PFSK-1 (cell line): ENCODE data around the gene PAM16.

ENCODE experiments used
- SIN3A ChIP-seq: IDR thresholded peaks from 2 replicates; pipeline ENCODE4 v1.6.1; 2012; ENCODE audit warnings: mild to moderate bottlenecking, low read length, moderate library complexity, borderline replicate concordance; ENCODE audit not compliant: insufficient read depth
- TAF1 ChIP-seq: IDR thresholded peaks from 2 replicates; pipeline ENCODE4 v1.6.1; 2012; ENCODE audit warnings: low read length, control low read depth, borderline replicate concordance; ENCODE audit not compliant: insufficient read depth

DNA sequence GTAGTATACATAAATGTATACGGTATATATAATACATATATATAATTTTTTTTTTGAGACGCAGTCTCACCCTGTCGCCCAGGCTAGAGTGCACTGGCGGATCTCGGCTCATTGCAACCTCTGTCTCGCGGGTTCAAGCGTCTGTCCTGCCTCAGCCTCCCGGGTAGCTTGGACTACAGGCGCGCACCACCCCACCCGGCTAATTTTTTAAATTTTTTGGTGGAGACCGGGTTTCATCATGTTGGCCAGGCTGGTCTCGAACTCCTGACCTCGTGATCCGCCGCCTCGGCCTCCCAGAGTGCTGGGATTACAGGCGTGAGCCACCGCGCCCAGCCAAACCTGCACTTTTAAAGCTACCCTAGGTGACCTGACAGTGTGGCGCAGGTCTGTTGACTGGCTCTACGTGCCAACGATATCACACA, 745 bp downstream of the PAM16 start:
- no peak for TF ChIP-seq SIN3A
- TF ChIP-seq TAF1, result no peak
